Measurements from ENCODE around the gene MYO5C. TPM values are rescaled to one million over a fixed set of nuclear protein-coding genes. Genes with fewer than 3 reads are reported as not detected.

Gene MYO5C
- total RNA-seq, 1 experiment from 2014 or later = 28.2 TPM

DNA sequence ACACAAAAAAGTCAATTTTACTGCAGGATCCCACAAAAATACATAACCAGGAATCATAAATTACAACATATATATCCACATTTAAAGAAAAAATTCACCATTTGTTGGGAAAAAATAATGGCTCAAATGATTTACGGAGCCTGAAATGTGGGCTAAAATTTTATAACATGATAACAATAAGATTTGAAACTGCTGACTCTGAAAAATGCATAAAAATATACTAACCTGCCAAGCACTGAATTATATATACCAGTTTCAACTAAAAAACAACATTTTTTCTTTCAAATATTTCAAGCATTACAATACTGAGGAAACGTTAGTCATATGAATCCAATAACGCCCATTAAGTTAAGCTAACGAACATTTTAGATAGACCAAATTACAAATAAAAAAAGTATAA, 12.2 kb upstream of the MYO5C start:
- TSS peak; percentile 32 for BruUV-seq (replicated peaks)
- intact Hi-C loops (cut with micrococcal nuclease; ENCODE audit: unreplicated experiment) (no loop called here), in situ Hi-C loops (cut with HindIII; ENCODE audit: low pct_unique_long_range_greater_than_20kb, low sequenced_read_pairs) (no loop called here)
- DNase-seq (ENCODE audit: low read depth, low spot score) (no peak), ATAC-seq (no peak)
- Histone ChIP-seq H3K27ac (ENCODE audit: low read length) (no peak overlapping the region), H3K4me3 (ENCODE audit: low read depth in 2 of 2, low read length in 2 of 2) (no peak overlapping the region), H3K36me3 (ENCODE audit: control insufficient read depth, insufficient read depth, low read length) (no peaks in the 10 kb centered on the region; the same call in 1 of the 2 replicates), H3K27me3 (ENCODE audit: control insufficient read depth, insufficient read depth, low read length) (no peaks in the 10 kb centered on the region), H3K4me1 (ENCODE audit: control insufficient read depth, insufficient read depth, low read length) (no peaks in the 10 kb centered on the region), H3K9me3 (ENCODE audit: control insufficient read depth, insufficient read depth, low read depth, low read length) (no peaks in the 10 kb centered on the region)
- no peak for TF ChIP-seq SIN3A (IDR thresholded peaks at IDR 0.05; ENCODE audit: borderline replicate concordance, insufficient read depth, low read depth, low read length)
- TF ChIP-seq, protein P1, sequence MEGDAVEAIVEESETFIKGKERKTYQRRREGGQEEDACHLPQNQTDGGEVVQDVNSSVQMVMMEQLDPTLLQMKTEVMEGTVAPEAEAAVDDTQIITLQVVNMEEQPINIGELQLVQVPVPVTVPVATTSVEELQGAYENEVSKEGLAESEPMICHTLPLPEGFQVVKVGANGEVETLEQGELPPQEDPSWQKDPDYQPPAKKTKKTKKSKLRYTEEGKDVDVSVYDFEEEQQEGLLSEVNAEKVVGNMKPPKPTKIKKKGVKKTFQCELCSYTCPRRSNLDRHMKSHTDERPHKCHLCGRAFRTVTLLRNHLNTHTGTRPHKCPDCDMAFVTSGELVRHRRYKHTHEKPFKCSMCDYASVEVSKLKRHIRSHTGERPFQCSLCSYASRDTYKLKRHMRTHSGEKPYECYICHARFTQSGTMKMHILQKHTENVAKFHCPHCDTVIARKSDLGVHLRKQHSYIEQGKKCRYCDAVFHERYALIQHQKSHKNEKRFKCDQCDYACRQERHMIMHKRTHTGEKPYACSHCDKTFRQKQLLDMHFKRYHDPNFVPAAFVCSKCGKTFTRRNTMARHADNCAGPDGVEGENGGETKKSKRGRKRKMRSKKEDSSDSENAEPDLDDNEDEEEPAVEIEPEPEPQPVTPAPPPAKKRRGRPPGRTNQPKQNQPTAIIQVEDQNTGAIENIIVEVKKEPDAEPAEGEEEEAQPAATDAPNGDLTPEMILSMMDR (IDR thresholded peaks at IDR 0.05) = no peak
- TF ChIP-seq POLR2AphosphoS5 (IDR thresholded peaks at IDR 0.05; ENCODE audit: low read depth, low read length) = no peak
- no peak for TF ChIP-seq TCF7L2 (IDR thresholded peaks at IDR 0.05; ENCODE audit: low read depth, low read length)
- TF ChIP-seq, protein P2, sequence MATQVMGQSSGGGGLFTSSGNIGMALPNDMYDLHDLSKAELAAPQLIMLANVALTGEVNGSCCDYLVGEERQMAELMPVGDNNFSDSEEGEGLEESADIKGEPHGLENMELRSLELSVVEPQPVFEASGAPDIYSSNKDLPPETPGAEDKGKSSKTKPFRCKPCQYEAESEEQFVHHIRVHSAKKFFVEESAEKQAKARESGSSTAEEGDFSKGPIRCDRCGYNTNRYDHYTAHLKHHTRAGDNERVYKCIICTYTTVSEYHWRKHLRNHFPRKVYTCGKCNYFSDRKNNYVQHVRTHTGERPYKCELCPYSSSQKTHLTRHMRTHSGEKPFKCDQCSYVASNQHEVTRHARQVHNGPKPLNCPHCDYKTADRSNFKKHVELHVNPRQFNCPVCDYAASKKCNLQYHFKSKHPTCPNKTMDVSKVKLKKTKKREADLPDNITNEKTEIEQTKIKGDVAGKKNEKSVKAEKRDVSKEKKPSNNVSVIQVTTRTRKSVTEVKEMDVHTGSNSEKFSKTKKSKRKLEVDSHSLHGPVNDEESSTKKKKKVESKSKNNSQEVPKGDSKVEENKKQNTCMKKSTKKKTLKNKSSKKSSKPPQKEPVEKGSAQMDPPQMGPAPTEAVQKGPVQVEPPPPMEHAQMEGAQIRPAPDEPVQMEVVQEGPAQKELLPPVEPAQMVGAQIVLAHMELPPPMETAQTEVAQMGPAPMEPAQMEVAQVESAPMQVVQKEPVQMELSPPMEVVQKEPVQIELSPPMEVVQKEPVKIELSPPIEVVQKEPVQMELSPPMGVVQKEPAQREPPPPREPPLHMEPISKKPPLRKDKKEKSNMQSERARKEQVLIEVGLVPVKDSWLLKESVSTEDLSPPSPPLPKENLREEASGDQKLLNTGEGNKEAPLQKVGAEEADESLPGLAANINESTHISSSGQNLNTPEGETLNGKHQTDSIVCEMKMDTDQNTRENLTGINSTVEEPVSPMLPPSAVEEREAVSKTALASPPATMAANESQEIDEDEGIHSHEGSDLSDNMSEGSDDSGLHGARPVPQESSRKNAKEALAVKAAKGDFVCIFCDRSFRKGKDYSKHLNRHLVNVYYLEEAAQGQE (IDR thresholded peaks at IDR 0.05; ENCODE audit: insufficient read depth in 1 of 2, low read depth in 2 of 2, low read length in 1 of 2) = no peak
- ChIA-PET POLR2A (no interaction called here), CTCF (no interaction called here)

DNA sequence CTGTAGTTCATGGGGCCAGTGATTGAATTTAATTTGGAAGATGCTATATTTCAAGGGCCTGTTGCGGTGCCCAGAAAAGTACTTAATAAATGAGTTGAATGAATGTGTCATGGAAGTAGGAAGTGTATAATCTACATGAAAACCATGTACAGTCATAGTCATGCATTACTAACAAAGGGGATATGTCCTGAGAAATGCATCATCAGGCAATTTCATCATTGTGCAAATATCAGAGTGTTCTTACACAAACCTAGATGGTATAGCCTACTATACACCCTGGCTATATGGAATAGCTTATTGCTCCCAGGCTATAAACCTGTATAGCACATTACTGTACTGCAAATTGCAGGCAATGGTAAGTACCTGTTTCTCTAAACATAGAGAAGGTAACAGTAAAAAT, 10.7 kb upstream of the MYO5C start:
- BruUV-seq (replicated peaks) = no TSS peak
- intact Hi-C loops (cut with micrococcal nuclease; ENCODE audit: unreplicated experiment) (no loop called here), in situ Hi-C loops (cut with HindIII; ENCODE audit: low pct_unique_long_range_greater_than_20kb, low sequenced_read_pairs) (no loop called here)
- Histone ChIP-seq H3K36me3 (ENCODE audit: control insufficient read depth, insufficient read depth, low read length) (no peaks in the 10 kb centered on the region), H3K9me3 (ENCODE audit: control insufficient read depth, insufficient read depth, low read depth, low read length) (no peaks in the 10 kb centered on the region), H3K4me1 (ENCODE audit: control insufficient read depth, insufficient read depth, low read length) (no peaks in the 10 kb centered on the region), H3K27ac (ENCODE audit: low read length) (no peak overlapping the region), H3K27me3 (ENCODE audit: control insufficient read depth, insufficient read depth, low read length) (no peaks in the 10 kb centered on the region), H3K4me3 (ENCODE audit: low read depth in 2 of 2, low read length in 2 of 2) (no peak overlapping the region)
- ATAC-seq = peak; percentile 65; the same call in 1 of the 2 replicates
- ChIA-PET POLR2A (no interaction called here), CTCF (interaction anchor here (0.5 kb wide), 1 partner anchor 22 kb away, joined by 4 read pairs; no protein-coding TSS in a partner anchor)
- TF ChIP-seq TCF7L2 (IDR thresholded peaks at IDR 0.05; ENCODE audit: low read depth, low read length) = no peak
- TF ChIP-seq POLR2AphosphoS5 (IDR thresholded peaks at IDR 0.05; ENCODE audit: low read depth, low read length) = no peak
- TF ChIP-seq SIN3A (IDR thresholded peaks at IDR 0.05; ENCODE audit: borderline replicate concordance, insufficient read depth, low read depth, low read length) = no peak
- TF ChIP-seq, protein P1 (IDR thresholded peaks at IDR 0.05) = no peak
- TF ChIP-seq, protein P2 (IDR thresholded peaks at IDR 0.05; ENCODE audit: insufficient read depth in 1 of 2, low read depth in 2 of 2, low read length in 1 of 2) = no peak
- peak; percentile 42 for DNase-seq (ENCODE audit: low read depth, low spot score)

Measured in Panc1 (cell line).